ENCODE results near the gene DNAJC28.

DNA sequence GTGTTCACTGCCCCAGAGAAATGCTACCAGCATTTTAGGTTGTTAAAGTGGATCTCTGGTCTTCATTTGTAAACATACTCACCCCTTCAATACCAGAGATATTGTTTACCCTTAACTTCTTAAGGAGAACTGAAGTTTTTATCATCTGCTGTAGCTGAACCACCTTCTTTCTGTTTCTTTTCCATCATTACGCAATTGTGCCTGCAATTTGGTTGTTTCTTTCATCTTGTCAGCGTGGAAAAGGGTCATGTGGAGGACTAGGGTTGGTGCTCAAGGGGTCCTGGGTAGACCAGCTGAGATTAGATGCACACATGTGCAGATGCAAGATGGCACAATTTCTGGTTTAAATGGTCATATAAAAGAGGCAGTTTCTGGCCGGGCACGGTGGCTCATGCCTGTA, 27.4 kb upstream of the DNAJC28 start:
- TF ChIP-seq CTCF (IDR thresholded peaks at IDR 0.05): no peak
- no peak for TF ChIP-seq POLR2AphosphoS5 (IDR thresholded peaks at IDR 0.05)
- no peak for TF ChIP-seq POLR2A (IDR thresholded peaks at IDR 0.05; ENCODE audit: low read depth)

All from esophagus muscularis mucosa (tissue), 3 donors.